Activated CD4-positive, alpha-beta memory T cell treated with anti-CD3 and anti-CD28 coated beads, Interleukin-2, amount 10 ng/mL, durations not matched to agents 7 days and 5 days (primary cell): ENCODE measurements around the gene CDRT15. TPM values are rescaled to one million over a fixed set of nuclear protein-coding genes. Genes with fewer than 3 reads are reported as not detected.
"Not testable (repeated sequence)": the region's sequence is repeated elsewhere in the genome, so short reads cannot be mapped to it uniquely, and the experiment has no call there.

Source experiments
- CTCF ChIA-PET: fragments of 350-600 bp; sonication (Branson Sonifier 250); formaldehyde crosslinking; loops from one replicate; lab custom pipeline; 2021; ENCODE audit warnings: antibody characterized with exemption, inconsistent platforms; lab: Charles Lee
- POLR2A ChIA-PET: fragments of 350-600 bp; sonication (Branson Sonifier 250); formaldehyde crosslinking; loops from one replicate; lab custom pipeline; 2021; ENCODE audit warnings: antibody characterized with exemption; lab: Charles Lee
- DNase-seq: peaks from one replicate; pipeline ENCODE4 v3.0.0-alpha.2; 2020
- H3K27ac Mint-ChIP-seq: one replicate; pipeline ENCODE4 v1.8.0; 2021; ENCODE audit warnings: mild to moderate bottlenecking, mixed read lengths
- H3K27me3 Mint-ChIP-seq: one replicate; pipeline ENCODE4 v1.8.0; 2021; ENCODE audit warnings: mixed read lengths
- H3K36me3 Mint-ChIP-seq: one replicate; pipeline ENCODE4 v1.8.0; 2021; ENCODE audit warnings: low read depth, mixed read lengths
- H3K4me1 Mint-ChIP-seq: one replicate; pipeline ENCODE4 v1.8.0; 2021; ENCODE audit warnings: mixed read lengths
- H3K4me3 Mint-ChIP-seq: one replicate; pipeline ENCODE4 v1.8.0; 2021; ENCODE audit warnings: mild to moderate bottlenecking, mixed read lengths
- H3K9me3 Mint-ChIP-seq: one replicate; pipeline ENCODE4 v1.8.0; 2021; ENCODE audit warnings: mixed read lengths
- total RNA-seq, 2 experiments: library from RNA; stranded (reverse); gene quantifications; one replicate each; pipeline ENCODE4 v1.2.3, GENCODE V29; 2021

Gene CDRT15
- not detected for total RNA-seq

- CTCF ChIA-PET, H3K4me3 Mint-ChIP-seq, H3K36me3 Mint-ChIP-seq, H3K27ac Mint-ChIP-seq, H3K27me3 Mint-ChIP-seq, H3K4me1 Mint-ChIP-seq, H3K9me3 Mint-ChIP-seq, POLR2A ChIA-PET, DNase-seq: not testable (repeated sequence)
Measured at GRCh38 chr17:14236762-14237161, at the start of gene CDRT15. Gene CDRT15 (minus strand): TSS chr17:14236862. CDS start chr17:14236833, 29 bp downstream.

GRCh38 chr17:14282726-14283125 is 46.1 kb upstream of the CDRT15 start:
- no peaks in the 10 kb centered on the region for H3K36me3 Mint-ChIP-seq
- H3K27me3 Mint-ChIP-seq, result peaks cover 6% of the 10 kb centered on the region
- no peak overlapping the region for H3K4me3 Mint-ChIP-seq
- no peak for DNase-seq
- no peak overlapping the region for H3K27ac Mint-ChIP-seq
- POLR2A ChIA-PET, result no interaction called here
- no peaks in the 10 kb centered on the region for H3K9me3 Mint-ChIP-seq
- CTCF ChIA-PET, result no interaction called here
- no peaks in the 10 kb centered on the region for H3K4me1 Mint-ChIP-seq

GRCh38 chr17:14281530-14281929 is 44.9 kb upstream of the CDRT15 start:
- no peak overlapping the region for H3K27ac Mint-ChIP-seq
- ChIA-PET CTCF (no interaction called here), POLR2A (no interaction called here)
- no peaks in the 10 kb centered on the region for H3K4me1 Mint-ChIP-seq
- no peak for DNase-seq
- H3K4me3 Mint-ChIP-seq, result no peak overlapping the region
- H3K27me3 Mint-ChIP-seq, result peaks cover 10% of the 10 kb centered on the region
- H3K36me3 Mint-ChIP-seq, result no peaks in the 10 kb centered on the region
- no peaks in the 10 kb centered on the region for H3K9me3 Mint-ChIP-seq

- DNase-seq, result no peak
- no peak overlapping the region for H3K27ac Mint-ChIP-seq
- POLR2A ChIA-PET, result no interaction called here
- H3K36me3 Mint-ChIP-seq, result no peaks in the 10 kb centered on the region
- H3K4me1 Mint-ChIP-seq, result no peaks in the 10 kb centered on the region
- peaks cover 13% of the 10 kb centered on the region for H3K27me3 Mint-ChIP-seq
- CTCF ChIA-PET, result no interaction called here
- no peak overlapping the region for H3K4me3 Mint-ChIP-seq
- H3K9me3 Mint-ChIP-seq, result peaks cover 4% of the 10 kb centered on the region
Measured at GRCh38 chr17:14276535-14277250, 40.0 kb upstream of the CDRT15 start.

GRCh38 chr17:14270508-14270907 is 33.8 kb upstream of the CDRT15 start:
- ChIA-PET POLR2A (interaction anchor here (1.2 kb wide), 1 partner anchor 30 kb away, joined by 3 read pairs; the partner anchor contains the start of gene HS3ST3B1), CTCF (no interaction called here)
- no peak overlapping the region for H3K27ac Mint-ChIP-seq
- H3K4me3 Mint-ChIP-seq, result no peak overlapping the region
- H3K27me3 Mint-ChIP-seq, result peaks cover 8% of the 10 kb centered on the region
- no peaks in the 10 kb centered on the region for H3K4me1 Mint-ChIP-seq
- H3K36me3 Mint-ChIP-seq, result no peaks in the 10 kb centered on the region
- DNase-seq, result no peak
- H3K9me3 Mint-ChIP-seq, result peaks cover 4% of the 10 kb centered on the region

- H3K4me1 Mint-ChIP-seq, result no peaks in the 10 kb centered on the region
- no peak overlapping the region for H3K4me3 Mint-ChIP-seq
- H3K9me3 Mint-ChIP-seq, result peaks cover 4% of the 10 kb centered on the region
- ChIA-PET CTCF (no interaction called here), POLR2A (interaction anchor here (1.2 kb wide), 1 partner anchor 31 kb away, joined by 3 read pairs; the partner anchor contains the start of gene HS3ST3B1)
- H3K27ac Mint-ChIP-seq, result no peak overlapping the region
- no peak for DNase-seq
- peaks cover 6% of the 10 kb centered on the region for H3K27me3 Mint-ChIP-seq
- H3K36me3 Mint-ChIP-seq, result no peaks in the 10 kb centered on the region
Measured at GRCh38 chr17:14269473-14269872, 32.8 kb upstream of the CDRT15 start.

- H3K36me3 Mint-ChIP-seq, result no peaks in the 10 kb centered on the region
- H3K4me3 Mint-ChIP-seq, result no peak overlapping the region
- H3K4me1 Mint-ChIP-seq, result no peaks in the 10 kb centered on the region
- no peak overlapping the region for H3K27ac Mint-ChIP-seq
- no peak for DNase-seq
- ChIA-PET POLR2A (no interaction called here), CTCF (interaction anchor here (1.2 kb wide), 1 partner anchor 33 kb away, joined by 3 read pairs; the partner anchor contains the start of gene HS3ST3B1)
- H3K27me3 Mint-ChIP-seq, result peaks cover 4% of the 10 kb centered on the region
- H3K9me3 Mint-ChIP-seq, result peaks cover 4% of the 10 kb centered on the region
Measured at GRCh38 chr17:14268264-14268663, 31.6 kb upstream of the CDRT15 start.

- Mint-ChIP-seq H3K27ac (no peak overlapping the region), H3K9me3 (peaks cover 2% of the 10 kb centered on the region), H3K4me3 (no peak overlapping the region), H3K4me1 (no peaks in the 10 kb centered on the region), H3K27me3 (no peaks in the 10 kb centered on the region), H3K36me3 (no peaks in the 10 kb centered on the region)
- POLR2A ChIA-PET, result no interaction called here
- no peak for DNase-seq
- CTCF ChIA-PET, result no interaction called here
Measured at GRCh38 chr17:14261406-14261805, 24.7 kb upstream of the CDRT15 start.

- Mint-ChIP-seq H3K9me3 (no peaks in the 10 kb centered on the region), H3K4me3 (no peak overlapping the region), H3K36me3 (no peaks in the 10 kb centered on the region), H3K27me3 (no peaks in the 10 kb centered on the region), H3K4me1 (no peaks in the 10 kb centered on the region), H3K27ac (no peak overlapping the region)
- CTCF ChIA-PET, result no interaction called here
- POLR2A ChIA-PET, result no interaction called here
- no peak for DNase-seq
Measured at GRCh38 chr17:14245629-14246028, 9.0 kb upstream of the CDRT15 start.

GRCh38 chr17:14245002-14245401 is 8.3 kb upstream of the CDRT15 start:
- H3K4me1 Mint-ChIP-seq, result no peaks in the 10 kb centered on the region
- no peaks in the 10 kb centered on the region for H3K9me3 Mint-ChIP-seq
- POLR2A ChIA-PET, result no interaction called here
- H3K27me3 Mint-ChIP-seq, result no peaks in the 10 kb centered on the region
- H3K27ac Mint-ChIP-seq, result no peak overlapping the region
- no peaks in the 10 kb centered on the region for H3K36me3 Mint-ChIP-seq
- DNase-seq, result no peak
- no peak overlapping the region for H3K4me3 Mint-ChIP-seq
- CTCF ChIA-PET, result no interaction called here

- H3K36me3 Mint-ChIP-seq, CTCF ChIA-PET, H3K4me1 Mint-ChIP-seq, H3K4me3 Mint-ChIP-seq, H3K27ac Mint-ChIP-seq, H3K27me3 Mint-ChIP-seq, H3K9me3 Mint-ChIP-seq, POLR2A ChIA-PET, DNase-seq: not testable (repeated sequence)
Measured at GRCh38 chr17:14239271-14239670, 2.6 kb upstream of the CDRT15 start.

GRCh38 chr17:14236032-14236431 is 630 bp downstream of the CDRT15 start:
- H3K36me3 Mint-ChIP-seq, POLR2A ChIA-PET, H3K4me1 Mint-ChIP-seq, H3K4me3 Mint-ChIP-seq, DNase-seq, H3K27ac Mint-ChIP-seq, H3K27me3 Mint-ChIP-seq, CTCF ChIA-PET, H3K9me3 Mint-ChIP-seq: not testable (repeated sequence)

- CTCF ChIA-PET, result not testable (repeated sequence)
Measured at GRCh38 chr17:14235047-14235446, 1.6 kb downstream of the CDRT15 start.

GRCh38 chr17:14231187-14231586 is 5.5 kb downstream of the CDRT15 start:
- CTCF ChIA-PET, POLR2A ChIA-PET, H3K27me3 Mint-ChIP-seq, DNase-seq, H3K4me3 Mint-ChIP-seq, H3K36me3 Mint-ChIP-seq, H3K27ac Mint-ChIP-seq, H3K9me3 Mint-ChIP-seq, H3K4me1 Mint-ChIP-seq: not testable (repeated sequence)

More at GRCh38 chr17:14235047-14235446, 1.6 kb downstream of the CDRT15 start:
- DNase-seq, H3K4me1 Mint-ChIP-seq, H3K27me3 Mint-ChIP-seq, POLR2A ChIA-PET, H3K9me3 Mint-ChIP-seq, H3K4me3 Mint-ChIP-seq, H3K36me3 Mint-ChIP-seq, H3K27ac Mint-ChIP-seq: not testable (repeated sequence)
